Ishikawa (cell line): ENCODE measurements around the gene ADGRG6.

ENCODE experiments used
- CEBPB ChIP-seq: IDR thresholded peaks from 2 replicates; pipeline ENCODE4 v1.6.1; 2012
- CREB1 ChIP-seq: IDR thresholded peaks from 2 replicates; pipeline ENCODE4 v1.6.1; 2012; ENCODE audit warnings: low read depth
- NFIC ChIP-seq: IDR thresholded peaks from 2 replicates; pipeline ENCODE4 v1.6.1; 2012
- TEAD4 ChIP-seq: IDR thresholded peaks from 2 replicates; pipeline ENCODE4 v1.6.1; 2012
- YY1 ChIP-seq: IDR thresholded peaks from 2 replicates; pipeline ENCODE4 v1.6.1; 2012; ENCODE audit warnings: low read depth
- TF ChIP-seq, protein P1 (sequence below): IDR thresholded peaks from 2 replicates; pipeline ENCODE4 v1.6.1; 2012
- TF ChIP-seq, protein P2 (sequence below): IDR thresholded peaks from 2 replicates; pipeline ENCODE4 v1.6.1; 2012
- TF ChIP-seq, protein P3 (sequence below): IDR thresholded peaks from 2 replicates; pipeline ENCODE4 v1.6.1; 2012; ENCODE audit warnings: low read depth, mild to moderate bottlenecking

DNA sequence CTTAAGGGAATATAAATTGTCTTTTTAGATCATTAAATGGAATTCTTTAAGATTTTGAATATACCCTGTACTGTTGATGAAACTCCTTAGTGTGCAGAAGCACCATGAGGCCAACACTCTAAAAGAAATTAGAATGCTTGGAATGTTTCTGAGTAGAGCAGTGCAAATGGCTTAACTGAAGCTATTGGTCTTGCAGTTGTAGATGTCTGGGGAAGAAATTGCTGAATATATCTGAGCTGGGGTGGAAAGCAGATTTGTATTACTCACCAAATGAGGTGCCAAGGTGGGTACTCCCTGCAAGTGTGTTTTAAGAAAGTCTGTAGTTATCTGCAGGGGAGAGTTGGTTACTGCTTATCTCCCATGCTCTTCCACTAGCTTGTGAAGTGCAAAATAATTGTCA lies 119.0 kb downstream of the ADGRG6 start:
- TF ChIP-seq TEAD4 (no peak), CREB1 (no peak), CEBPB (no peak), YY1 (no peak), NFIC (no peak)
- TF ChIP-seq, protein P1, sequence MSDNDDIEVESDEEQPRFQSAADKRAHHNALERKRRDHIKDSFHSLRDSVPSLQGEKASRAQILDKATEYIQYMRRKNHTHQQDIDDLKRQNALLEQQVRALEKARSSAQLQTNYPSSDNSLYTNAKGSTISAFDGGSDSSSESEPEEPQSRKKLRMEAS: no peak
- TF ChIP-seq, protein P2, sequence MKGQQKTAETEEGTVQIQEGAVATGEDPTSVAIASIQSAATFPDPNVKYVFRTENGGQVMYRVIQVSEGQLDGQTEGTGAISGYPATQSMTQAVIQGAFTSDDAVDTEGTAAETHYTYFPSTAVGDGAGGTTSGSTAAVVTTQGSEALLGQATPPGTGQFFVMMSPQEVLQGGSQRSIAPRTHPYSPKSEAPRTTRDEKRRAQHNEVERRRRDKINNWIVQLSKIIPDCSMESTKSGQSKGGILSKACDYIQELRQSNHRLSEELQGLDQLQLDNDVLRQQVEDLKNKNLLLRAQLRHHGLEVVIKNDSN: no peak
- TF ChIP-seq, protein P3, sequence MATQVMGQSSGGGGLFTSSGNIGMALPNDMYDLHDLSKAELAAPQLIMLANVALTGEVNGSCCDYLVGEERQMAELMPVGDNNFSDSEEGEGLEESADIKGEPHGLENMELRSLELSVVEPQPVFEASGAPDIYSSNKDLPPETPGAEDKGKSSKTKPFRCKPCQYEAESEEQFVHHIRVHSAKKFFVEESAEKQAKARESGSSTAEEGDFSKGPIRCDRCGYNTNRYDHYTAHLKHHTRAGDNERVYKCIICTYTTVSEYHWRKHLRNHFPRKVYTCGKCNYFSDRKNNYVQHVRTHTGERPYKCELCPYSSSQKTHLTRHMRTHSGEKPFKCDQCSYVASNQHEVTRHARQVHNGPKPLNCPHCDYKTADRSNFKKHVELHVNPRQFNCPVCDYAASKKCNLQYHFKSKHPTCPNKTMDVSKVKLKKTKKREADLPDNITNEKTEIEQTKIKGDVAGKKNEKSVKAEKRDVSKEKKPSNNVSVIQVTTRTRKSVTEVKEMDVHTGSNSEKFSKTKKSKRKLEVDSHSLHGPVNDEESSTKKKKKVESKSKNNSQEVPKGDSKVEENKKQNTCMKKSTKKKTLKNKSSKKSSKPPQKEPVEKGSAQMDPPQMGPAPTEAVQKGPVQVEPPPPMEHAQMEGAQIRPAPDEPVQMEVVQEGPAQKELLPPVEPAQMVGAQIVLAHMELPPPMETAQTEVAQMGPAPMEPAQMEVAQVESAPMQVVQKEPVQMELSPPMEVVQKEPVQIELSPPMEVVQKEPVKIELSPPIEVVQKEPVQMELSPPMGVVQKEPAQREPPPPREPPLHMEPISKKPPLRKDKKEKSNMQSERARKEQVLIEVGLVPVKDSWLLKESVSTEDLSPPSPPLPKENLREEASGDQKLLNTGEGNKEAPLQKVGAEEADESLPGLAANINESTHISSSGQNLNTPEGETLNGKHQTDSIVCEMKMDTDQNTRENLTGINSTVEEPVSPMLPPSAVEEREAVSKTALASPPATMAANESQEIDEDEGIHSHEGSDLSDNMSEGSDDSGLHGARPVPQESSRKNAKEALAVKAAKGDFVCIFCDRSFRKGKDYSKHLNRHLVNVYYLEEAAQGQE: no peak
